BLaER1 (cell line): Measurements from ENCODE around the gene CLDN7.
A peak's percentile ranks its signal among the peaks of the same experiment; 100 is the strongest.

ENCODE experiments used
- H3K27ac ChIP-seq: shearing (Covaris generic); formaldehyde crosslinking; 2 replicates; pipeline ENCODE4 v1.8.1; 2022
- H3K27me3 ChIP-seq: shearing (Covaris generic); formaldehyde crosslinking; 2 replicates; pipeline ENCODE4 v1.8.1; 2022
- H3K36me3 ChIP-seq: shearing (Covaris generic); formaldehyde crosslinking; 2 replicates; pipeline ENCODE4 v1.8.1; 2022
- H3K4me1 ChIP-seq: shearing (Covaris generic); formaldehyde crosslinking; 2 replicates; pipeline ENCODE4 v1.8.1; 2022
- H3K4me2 ChIP-seq: shearing (Covaris generic); formaldehyde crosslinking; 2 replicates; pipeline ENCODE4 v1.8.1; 2022
- H3K4me3 ChIP-seq: shearing (Covaris generic); formaldehyde crosslinking; 2 replicates; pipeline ENCODE4 v1.8.1; 2022
- H3K9ac ChIP-seq: shearing (Covaris generic); formaldehyde crosslinking; 2 replicates; pipeline ENCODE4 v1.8.1; 2022
- H3K9me3 ChIP-seq: shearing (Covaris generic); formaldehyde crosslinking; 2 replicates; pipeline ENCODE4 v1.8.1; 2022
- H4K20me1 ChIP-seq: shearing (Covaris generic); formaldehyde crosslinking; 2 replicates; pipeline ENCODE4 v1.8.1; 2022
- Cebpa-rat ChIP-seq: shearing (Covaris generic); IDR thresholded peaks from 2 replicates; pipeline ENCODE4 v1.8.1; 2022

Gene CLDN7

GRCh38 chr17:7266784-7267183 is 4.5 kb upstream of the CLDN7 start:
- peaks cover 16% of the 10 kb centered on the region for H3K4me1 ChIP-seq
- no peaks in the 10 kb centered on the region for H3K36me3 ChIP-seq
- no peak overlapping the region for H3K4me3 ChIP-seq
- no peak overlapping the region for H3K4me2 ChIP-seq
- no peak overlapping the region for H3K9ac ChIP-seq
- H3K9me3 ChIP-seq = no peaks in the 10 kb centered on the region
- H3K27me3 ChIP-seq = peaks cover 33% of the 10 kb centered on the region
- peaks cover 19% of the 10 kb centered on the region; the same call in 1 of the 2 replicates for H4K20me1 ChIP-seq
- no peak overlapping the region for H3K27ac ChIP-seq
- no peak for TF ChIP-seq Cebpa-rat

- Histone ChIP-seq H4K20me1 (peaks cover 49% of the 10 kb centered on the region), H3K9ac (no peak overlapping the region), H3K4me2 (no peak overlapping the region), H3K27me3 (peaks cover 63% of the 10 kb centered on the region), H3K27ac (no peak overlapping the region), H3K4me3 (no peak overlapping the region), H3K9me3 (no peaks in the 10 kb centered on the region), H3K4me1 (peaks cover 29% of the 10 kb centered on the region), H3K36me3 (peaks cover 17% of the 10 kb centered on the region)
- TF ChIP-seq Cebpa-rat = no peak
Measured at GRCh38 chr17:7263801-7264078, 1.5 kb upstream of the CLDN7 start.

GRCh38 chr17:7262935-7263800 is 890 bp upstream of the CLDN7 start:
- Histone ChIP-seq H3K4me3 (no peak overlapping the region), H4K20me1 (peaks cover 52% of the 10 kb centered on the region), H3K4me1 (peaks cover 29% of the 10 kb centered on the region), H3K27me3 (peaks cover 65% of the 10 kb centered on the region), H3K9me3 (no peaks in the 10 kb centered on the region), H3K9ac (no peak overlapping the region), H3K4me2 (peak overlapping the region; percentile 32; the same call in 1 of the 2 replicates), H3K36me3 (peaks cover 23% of the 10 kb centered on the region), H3K27ac (no peak overlapping the region)
- TF ChIP-seq Cebpa-rat = no peak

GRCh38 chr17:7261379-7262191 is 693 bp downstream of the CLDN7 start:
- Histone ChIP-seq H3K27me3 (peaks cover 65% of the 10 kb centered on the region), H3K36me3 (peaks cover 39% of the 10 kb centered on the region), H3K4me1 (peaks cover 29% of the 10 kb centered on the region), H3K9me3 (no peaks in the 10 kb centered on the region), H3K9ac (0 out of 2 replicates have a peak overlapping the region, but pooled peaks have one; percentile 34), H3K27ac (no peak overlapping the region), H3K4me3 (peak overlapping the region; percentile 57), H4K20me1 (peaks cover 52% of the 10 kb centered on the region), H3K4me2 (peak overlapping the region; percentile 76)
- no peak for TF ChIP-seq Cebpa-rat

GRCh38 chr17:7260651-7261378 is 1.5 kb downstream of the CLDN7 start:
- no peak overlapping the region for H3K27ac ChIP-seq
- H3K4me2 ChIP-seq = peak overlapping the region; percentile 76
- TF ChIP-seq Cebpa-rat = no peak
- peak overlapping the region; percentile 57 for H3K4me3 ChIP-seq
- H3K27me3 ChIP-seq = peaks cover 65% of the 10 kb centered on the region
- no peaks in the 10 kb centered on the region for H3K9me3 ChIP-seq
- peaks cover 47% of the 10 kb centered on the region for H3K36me3 ChIP-seq
- peaks cover 52% of the 10 kb centered on the region for H4K20me1 ChIP-seq
- peaks cover 29% of the 10 kb centered on the region for H3K4me1 ChIP-seq
- H3K9ac ChIP-seq = 0 out of 2 replicates have a peak overlapping the region, but pooled peaks have one; percentile 34

- no peaks in the 10 kb centered on the region for H3K9me3 ChIP-seq
- no peak overlapping the region for H3K4me2 ChIP-seq
- H3K9ac ChIP-seq = no peak overlapping the region
- no peak for TF ChIP-seq Cebpa-rat
- no peak overlapping the region for H3K4me3 ChIP-seq
- peaks cover 65% of the 10 kb centered on the region for H3K27me3 ChIP-seq
- H4K20me1 ChIP-seq = peaks cover 52% of the 10 kb centered on the region
- H3K27ac ChIP-seq = no peak overlapping the region
- peaks cover 29% of the 10 kb centered on the region for H3K4me1 ChIP-seq
- peaks cover 53% of the 10 kb centered on the region for H3K36me3 ChIP-seq
Measured at GRCh38 chr17:7260151-7260550, 2.1 kb downstream of the CLDN7 start.

- H3K4me1 ChIP-seq = peaks cover 29% of the 10 kb centered on the region
- peaks cover 52% of the 10 kb centered on the region for H4K20me1 ChIP-seq
Measured at GRCh38 chr17:7259555-7259889, 2.8 kb downstream of the CLDN7 start.

GRCh38 chr17:7258731-7259554 is 3.3 kb downstream of the CLDN7 start:
- H4K20me1 ChIP-seq = peaks cover 52% of the 10 kb centered on the region
- peaks cover 29% of the 10 kb centered on the region for H3K4me1 ChIP-seq
- no peak overlapping the region for H3K27ac ChIP-seq
- peaks cover 53% of the 10 kb centered on the region for H3K27me3 ChIP-seq
- H3K9ac ChIP-seq = no peak overlapping the region
- no peak overlapping the region for H3K4me3 ChIP-seq
- TF ChIP-seq Cebpa-rat = peak; percentile 37; the same call in 1 of the 2 replicates
- H3K9me3 ChIP-seq = no peaks in the 10 kb centered on the region
- H3K36me3 ChIP-seq = peaks cover 65% of the 10 kb centered on the region
- H3K4me2 ChIP-seq = no peak overlapping the region

More at GRCh38 chr17:7259555-7259889, 2.8 kb downstream of the CLDN7 start:
- no peak for TF ChIP-seq Cebpa-rat
- no peak overlapping the region for H3K4me3 ChIP-seq
- H3K4me2 ChIP-seq = no peak overlapping the region
- H3K36me3 ChIP-seq = peaks cover 60% of the 10 kb centered on the region
- no peak overlapping the region for H3K9ac ChIP-seq
- H3K27me3 ChIP-seq = peaks cover 59% of the 10 kb centered on the region
- no peaks in the 10 kb centered on the region for H3K9me3 ChIP-seq
- no peak overlapping the region for H3K27ac ChIP-seq
